GM12873 (cell line): ENCODE measurements around the gene BTBD16.

Experiments used
- TF ChIP-seq, protein P1 (sequence below): IDR thresholded peaks from 2 replicates; pipeline ENCODE4 v1.5.1; 2012; ENCODE audit warnings: low read depth, mild to moderate bottlenecking, moderate library complexity, low read length, control low read depth; ENCODE audit not compliant: insufficient read depth; ENCODE audit errors: missing control alignments

The BTBD16 gene

DNA sequence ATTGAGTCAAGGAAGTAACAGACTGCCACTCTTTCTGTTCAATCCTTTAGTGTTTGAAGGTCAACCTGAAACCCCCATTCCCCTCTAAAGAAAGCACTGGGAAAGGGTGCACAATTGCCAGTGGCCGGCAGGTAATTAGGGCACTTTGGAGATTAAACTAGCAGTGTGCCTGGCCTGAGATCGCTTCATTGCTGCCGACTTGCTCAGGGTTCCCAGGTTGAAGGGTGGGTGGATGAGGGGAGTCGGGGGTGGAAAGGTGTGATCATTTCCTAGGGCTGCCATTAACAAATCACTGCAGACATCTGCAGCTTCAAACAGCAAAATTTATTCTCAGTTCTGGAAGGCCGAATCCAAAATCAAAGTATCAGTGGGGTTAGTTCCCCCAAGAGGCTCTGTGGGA, 16.3 kb upstream of the BTBD16 start:
- TF ChIP-seq, protein P1, sequence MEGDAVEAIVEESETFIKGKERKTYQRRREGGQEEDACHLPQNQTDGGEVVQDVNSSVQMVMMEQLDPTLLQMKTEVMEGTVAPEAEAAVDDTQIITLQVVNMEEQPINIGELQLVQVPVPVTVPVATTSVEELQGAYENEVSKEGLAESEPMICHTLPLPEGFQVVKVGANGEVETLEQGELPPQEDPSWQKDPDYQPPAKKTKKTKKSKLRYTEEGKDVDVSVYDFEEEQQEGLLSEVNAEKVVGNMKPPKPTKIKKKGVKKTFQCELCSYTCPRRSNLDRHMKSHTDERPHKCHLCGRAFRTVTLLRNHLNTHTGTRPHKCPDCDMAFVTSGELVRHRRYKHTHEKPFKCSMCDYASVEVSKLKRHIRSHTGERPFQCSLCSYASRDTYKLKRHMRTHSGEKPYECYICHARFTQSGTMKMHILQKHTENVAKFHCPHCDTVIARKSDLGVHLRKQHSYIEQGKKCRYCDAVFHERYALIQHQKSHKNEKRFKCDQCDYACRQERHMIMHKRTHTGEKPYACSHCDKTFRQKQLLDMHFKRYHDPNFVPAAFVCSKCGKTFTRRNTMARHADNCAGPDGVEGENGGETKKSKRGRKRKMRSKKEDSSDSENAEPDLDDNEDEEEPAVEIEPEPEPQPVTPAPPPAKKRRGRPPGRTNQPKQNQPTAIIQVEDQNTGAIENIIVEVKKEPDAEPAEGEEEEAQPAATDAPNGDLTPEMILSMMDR, result no peak

DNA sequence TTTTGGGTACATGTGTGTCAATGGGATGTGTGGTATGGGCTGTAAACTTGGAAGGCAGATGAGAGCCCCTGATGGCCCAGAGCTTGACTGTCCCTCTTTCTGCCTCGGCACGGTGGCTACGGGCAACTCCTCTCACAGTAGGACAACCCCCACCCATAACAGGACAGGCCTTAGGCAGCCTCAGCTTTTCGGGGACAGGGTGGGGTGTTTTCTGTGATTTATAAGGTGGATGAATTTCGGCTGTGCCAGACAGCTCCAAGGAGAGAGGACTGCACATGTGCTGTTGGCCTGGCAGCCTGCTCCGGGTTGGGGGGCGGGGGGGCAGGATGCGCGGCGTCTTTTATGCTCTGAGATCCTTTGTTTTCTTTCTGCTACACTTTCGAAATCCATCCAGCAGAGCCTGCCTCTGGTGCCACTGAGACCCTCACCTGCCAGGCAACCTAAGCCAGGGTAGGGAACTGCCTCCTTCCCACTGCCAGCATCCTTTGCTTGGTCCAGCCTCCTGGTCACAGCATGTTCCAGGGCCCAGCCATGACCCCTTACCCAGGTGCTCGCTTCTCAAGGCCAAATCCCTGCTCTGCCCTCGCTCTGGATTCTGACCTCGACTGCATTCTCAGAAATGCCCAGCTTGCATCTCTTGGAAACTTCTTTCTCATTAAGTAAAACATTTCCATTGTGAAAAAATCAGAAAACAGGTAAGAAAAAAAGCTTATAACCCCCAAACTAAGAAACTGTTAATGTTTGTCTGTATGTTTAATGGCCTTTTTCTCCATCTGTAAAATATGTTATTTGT, 15.4 kb upstream of the BTBD16 start:
- TF ChIP-seq, protein P1, result no peak

DNA sequence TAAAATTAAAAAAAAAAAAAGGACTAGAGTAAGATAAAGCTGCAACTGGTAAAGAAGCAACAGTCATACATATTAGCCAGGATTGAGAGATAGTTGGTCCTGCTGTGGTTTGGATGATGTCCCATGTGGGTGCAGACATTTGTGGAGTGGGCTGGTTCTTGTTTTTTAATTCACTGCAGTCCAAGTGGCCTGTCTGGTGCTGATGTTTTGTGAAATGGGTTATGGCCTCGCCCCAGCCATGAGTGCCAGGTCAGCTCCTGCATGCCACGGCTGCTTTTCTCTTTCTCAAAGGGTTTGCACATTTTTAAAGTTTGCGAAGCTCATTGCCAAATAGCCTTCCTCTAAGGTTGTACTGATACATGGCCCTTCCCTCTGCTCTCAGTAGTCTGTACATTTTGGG, 14.1 kb upstream of the BTBD16 start:
- TF ChIP-seq, protein P1, result no peak

DNA sequence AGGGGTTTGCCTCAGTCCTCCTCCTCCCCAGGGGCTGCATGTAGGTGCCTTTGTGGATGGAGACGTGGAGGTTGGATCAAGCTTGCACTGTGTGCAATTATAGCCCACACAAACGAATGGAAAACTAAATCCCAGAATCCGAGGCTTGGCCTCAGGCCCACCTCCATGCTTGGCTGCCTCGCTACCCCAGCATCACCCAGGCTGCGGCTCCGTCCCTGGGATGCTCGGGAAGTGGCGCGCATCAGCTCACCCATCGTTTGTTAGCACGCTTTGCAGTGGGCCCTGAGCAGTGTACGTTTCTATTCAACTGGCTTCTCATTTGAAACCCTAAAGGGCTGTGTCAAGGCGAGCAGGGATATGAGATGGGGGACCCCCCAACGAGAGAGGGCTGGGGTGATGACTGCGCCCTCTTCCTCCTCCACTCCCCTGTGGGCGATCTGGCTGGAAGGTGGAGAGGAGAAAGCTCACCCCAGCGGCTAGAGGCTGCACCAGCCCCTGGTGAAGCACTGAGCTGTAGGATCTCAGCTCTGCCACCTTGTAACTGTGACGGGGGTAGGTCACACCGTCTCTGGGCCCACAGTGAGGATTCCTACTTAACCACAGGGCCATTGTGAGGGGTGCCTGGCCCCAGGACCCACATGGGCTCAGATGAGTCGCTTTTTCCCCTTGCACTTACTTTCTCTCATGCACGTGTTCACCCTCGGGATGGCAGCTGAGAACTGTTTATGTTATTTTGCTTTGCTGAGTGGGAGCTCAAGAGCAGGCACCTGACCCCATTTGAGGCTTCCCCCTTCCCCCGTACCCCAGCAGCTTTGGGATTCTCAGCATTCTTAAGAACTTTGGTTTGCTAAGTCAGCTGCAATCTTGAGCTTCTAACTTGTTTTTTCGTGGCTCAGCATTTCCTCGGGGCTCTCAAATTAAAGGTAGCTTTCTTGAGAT, 12.7 kb upstream of the BTBD16 start:
- TF ChIP-seq, protein P1, result no peak

DNA sequence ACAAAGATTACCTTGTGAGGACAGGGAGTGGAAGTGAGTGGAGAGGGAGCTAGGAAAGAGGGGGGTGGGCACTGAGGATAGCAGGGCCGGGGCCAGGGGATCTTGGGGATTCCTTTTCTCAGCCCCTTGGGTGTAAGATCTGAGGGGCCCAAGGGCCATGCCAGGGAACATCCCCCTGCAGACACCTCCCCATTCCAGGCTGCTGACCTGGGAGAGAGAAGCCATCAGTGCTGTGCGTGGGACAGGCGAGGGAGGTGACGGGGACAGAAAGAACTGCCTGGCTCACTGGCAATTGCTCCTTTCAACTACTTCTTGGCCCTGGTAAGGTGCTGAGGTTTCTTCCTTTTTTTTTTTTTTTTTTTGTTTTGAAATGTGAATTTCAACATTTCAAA, 12.0 kb upstream of the BTBD16 start:
- TF ChIP-seq, protein P1, result no peak

DNA sequence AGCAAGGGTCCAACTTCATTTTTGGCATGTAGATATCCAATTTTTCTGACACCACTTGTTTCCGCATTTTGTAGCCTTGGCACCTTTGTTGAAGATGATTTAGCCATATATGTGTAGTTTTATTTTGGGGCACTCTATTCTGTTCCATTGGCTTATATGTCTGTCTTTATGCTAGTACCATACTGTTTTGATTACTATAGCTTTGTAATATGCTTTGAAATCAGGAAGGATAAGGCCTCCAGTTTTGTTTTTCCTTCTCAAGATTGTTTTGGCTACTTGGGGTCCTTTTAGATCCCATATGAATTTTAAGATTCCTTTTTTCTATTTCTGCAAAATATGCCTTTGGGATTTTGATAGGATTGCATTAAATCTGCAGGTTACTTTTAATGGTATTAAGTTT, 9.5 kb upstream of the BTBD16 start:
- TF ChIP-seq, protein P1, result no peak

DNA sequence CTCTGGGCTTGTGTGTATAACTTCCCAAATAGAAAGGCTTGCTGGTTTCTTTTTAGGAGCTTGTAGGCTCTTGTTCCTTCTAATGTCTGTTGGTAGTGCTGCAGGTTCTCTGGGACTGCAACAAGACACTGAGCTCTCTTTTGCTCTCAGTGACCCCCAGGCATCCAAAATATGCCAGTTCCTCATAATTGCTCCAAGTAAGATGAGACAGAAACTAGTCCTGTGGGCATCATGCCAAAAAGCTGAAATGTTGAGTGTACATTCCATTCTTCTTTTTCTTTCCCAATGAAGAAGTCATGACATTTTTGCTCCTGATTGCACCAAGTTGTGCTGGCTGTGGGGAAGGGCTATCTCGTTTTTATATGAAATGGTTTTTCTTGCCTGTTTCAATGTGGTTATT, 7.1 kb upstream of the BTBD16 start:
- TF ChIP-seq, protein P1, result no peak
